ENCODE measurements around the gene ALS2.
A peak's percentile ranks its signal among the peaks of the same experiment; 100 is the strongest.

Gene ALS2

GRCh38 chr2:201797175-201797840 is 16.6 kb upstream of the ALS2 start:
- Mint-ChIP-seq H3K4me3 (no peak overlapping the region), H3K9me3 (peaks cover 2% of the 10 kb centered on the region), H3K36me3 (ENCODE audit: low read depth) (no peaks in the 10 kb centered on the region), H3K27ac (peak overlapping the region in 2 of 3 experiments; percentile 32 to 58), H3K4me1 (peaks cover 28% of the 10 kb centered on the region), H3K27me3 (ENCODE audit: low read depth) (no peaks in the 10 kb centered on the region)
- no peak for TF ChIP-seq CTCF (IDR thresholded peaks at IDR 0.05; ENCODE audit: unreplicated experiment in 3 of 3)

GRCh38 chr2:201796478-201796865 is 15.7 kb upstream of the ALS2 start:
- peaks cover 28% of the 10 kb centered on the region for H3K4me1 Mint-ChIP-seq
- TF ChIP-seq CTCF (IDR thresholded peaks at IDR 0.05; ENCODE audit: unreplicated experiment in 3 of 3), result no peak
- no peaks in the 10 kb centered on the region for H3K36me3 Mint-ChIP-seq (ENCODE audit: low read depth)
- H3K4me3 Mint-ChIP-seq, result no peak overlapping the region
- H3K9me3 Mint-ChIP-seq, result no peaks in the 10 kb centered on the region
- H3K27ac Mint-ChIP-seq, result peak overlapping the region; percentile 50 to 69 (median 67)
- H3K27me3 Mint-ChIP-seq (ENCODE audit: low read depth), result no peaks in the 10 kb centered on the region

- TF ChIP-seq CTCF (IDR thresholded peaks at IDR 0.05; ENCODE audit: unreplicated experiment in 3 of 3), result peak; percentile 74 to 91 (median 82)
- no peaks in the 10 kb centered on the region for H3K36me3 Mint-ChIP-seq (ENCODE audit: low read depth)
- H3K27me3 Mint-ChIP-seq (ENCODE audit: low read depth), result no peaks in the 10 kb centered on the region
- H3K27ac Mint-ChIP-seq, result peak overlapping the region; percentile 50 to 69 (median 67)
- no peaks in the 10 kb centered on the region for H3K9me3 Mint-ChIP-seq
- peaks cover 28% of the 10 kb centered on the region for H3K4me1 Mint-ChIP-seq
- no peak overlapping the region for H3K4me3 Mint-ChIP-seq
Measured at GRCh38 chr2:201795607-201796477, 15.1 kb upstream of the ALS2 start.

GRCh38 chr2:201794294-201794693 is 13.6 kb upstream of the ALS2 start:
- no peak overlapping the region for H3K27ac Mint-ChIP-seq
- TF ChIP-seq CTCF (IDR thresholded peaks at IDR 0.05; ENCODE audit: unreplicated experiment in 3 of 3), result no peak
- no peaks in the 10 kb centered on the region for H3K27me3 Mint-ChIP-seq (ENCODE audit: low read depth)
- H3K9me3 Mint-ChIP-seq, result no peaks in the 10 kb centered on the region
- H3K4me3 Mint-ChIP-seq, result no peak overlapping the region
- H3K36me3 Mint-ChIP-seq (ENCODE audit: low read depth), result no peaks in the 10 kb centered on the region
- peaks cover 28% of the 10 kb centered on the region for H3K4me1 Mint-ChIP-seq

GRCh38 chr2:201793631-201794030 is 12.9 kb upstream of the ALS2 start:
- peaks cover 24% of the 10 kb centered on the region for H3K4me1 Mint-ChIP-seq
- no peak for TF ChIP-seq CTCF (IDR thresholded peaks at IDR 0.05; ENCODE audit: unreplicated experiment in 3 of 3)
- no peaks in the 10 kb centered on the region for H3K36me3 Mint-ChIP-seq (ENCODE audit: low read depth)
- H3K27me3 Mint-ChIP-seq (ENCODE audit: low read depth), result no peaks in the 10 kb centered on the region
- no peaks in the 10 kb centered on the region for H3K9me3 Mint-ChIP-seq
- H3K27ac Mint-ChIP-seq, result no peak overlapping the region
- H3K4me3 Mint-ChIP-seq, result no peak overlapping the region
